ENCODE measurements around the gene FGFR4. TPM values are rescaled to one million over a fixed set of nuclear protein-coding genes. Genes with fewer than 3 reads are reported as not detected.

Gene FGFR4
- total and polyA plus RNA-seq, 2 of the 8 experiments (the other 6 are each of a cell fraction or from before 2014, with no cell fraction given), result 61.4 to 88.4 TPM

GRCh38 chr5:177141496-177141895, 54.8 kb downstream of the FGFR4 start:
- H2AFZ ChIP-seq (ENCODE audit: low read length), result no peak overlapping the region
- H4K20me1 ChIP-seq (replicated peaks in 1 of 2; ENCODE audit: control insufficient read depth in 1 of 2, insufficient read depth in 2 of 2, low read length in 2 of 2), result peaks cover 16 to 26% of the 10 kb centered on the region in 2 experiments
- no peak overlapping the region for H3K14ac ChIP-seq (ENCODE audit: insufficient read length)
- H4K8ac ChIP-seq (ENCODE audit: extremely low read depth, insufficient read depth, low read length), result no peak overlapping the region
- 0 out of 2 replicates have a peak, but pooled peaks cover 2% of the 10 kb centered on the region for H3K23me2 ChIP-seq (ENCODE audit: low read depth, low read length)
- no peak overlapping the region for H3K56ac ChIP-seq (replicated peaks; ENCODE audit: insufficient read length, low read depth, low read length)
- H3K4me1 ChIP-seq (replicated peaks in 1 of 4; ENCODE audit: control insufficient read depth in 3 of 4, insufficient read depth in 4 of 4, low read length in 3 of 4), result peaks cover 0 to 6% (median 0%) of the 10 kb centered on the region in 4 experiments; a peak in 1 of 7 replicates
- DNase-seq (ENCODE audit: low read depth in 1 of 2, low spot score in 2 of 2) (no peak), FAIRE-seq (no peak)
- ChIA-PET CTCF (ENCODE audit: partially characterized antibody) (interaction anchor here (0.5 to 2.4 kb wide), 3 partner anchors 15 to 160 kb away, joined by 3 to 9 read pairs (median 3); no protein-coding TSS in a partner anchor), POLR2A (ENCODE audit: partially characterized antibody) (interaction anchor here (0.6 to 14.2 kb wide), 8 partner anchors 8 to 160 kb away, joined by 3 to 139 read pairs (median 13); partner anchors contain the start of genes NSD1, PRELID1 and RAB24)
- H3K79me1 ChIP-seq (ENCODE audit: low read depth, low read length), result peaks cover 2% of the 10 kb centered on the region; the same call in 1 of the 2 replicates
- no peak overlapping the region for H3K4me3 ChIP-seq (ENCODE audit: extremely low read depth in 1 of 4, insufficient read depth in 2 of 4, low read depth in 3 of 4, low read length in 4 of 4)
- no peak overlapping the region for H2BK120ac ChIP-seq (replicated peaks; ENCODE audit: low read depth, low read length)
- H2AK5ac ChIP-seq (ENCODE audit: low read depth, low read length), result no peak overlapping the region
- H3K9ac ChIP-seq (replicated peaks in 1 of 4; ENCODE audit: extremely low read depth in 1 of 4, low read depth in 3 of 4, low read length in 3 of 4), result no peak overlapping the region
- H3K27me3 ChIP-seq (replicated peaks in 1 of 4; ENCODE audit: control insufficient read depth in 3 of 4, extremely low read depth in 1 of 4, insufficient read depth in 3 of 4, low read length in 3 of 4), result no peaks in the 10 kb centered on the region
- H3K36me3 ChIP-seq (ENCODE audit: control insufficient read depth in 2 of 4, insufficient read depth in 4 of 4, low read length in 3 of 4), result peaks cover 6 to 63% (median 32%) of the 10 kb centered on the region in 4 experiments; a peak in 7 of 8 replicates
- WGBS, 2 experiments (ENCODE audit: extremely low coverage in 1 of 2, insufficient coverage in 1 of 2, insufficient read length in 1 of 2, insufficient replicate concordance in 2 of 2, low coverage in 1 of 2, low lambda C conversion rate in 2 of 2, missing lambda C conversion rate in 1 of 2), result 91% methylated on average over 3 of the region's 3 CpGs; no CpG with 5 or more reads in 1 of the 2 experiments
- no peaks in the 10 kb centered on the region for H3K9me3 ChIP-seq (ENCODE audit: insufficient read depth in 2 of 2, low read depth in 1 of 2, low read length in 1 of 2)
- no peak overlapping the region for H3K23ac ChIP-seq (ENCODE audit: insufficient read length)
- no peak overlapping the region for H4K5ac ChIP-seq (ENCODE audit: insufficient read length, low read depth, low read length)
- H4K91ac ChIP-seq (replicated peaks; ENCODE audit: insufficient read length, low read length), result no peak overlapping the region
- H2BK5ac ChIP-seq (ENCODE audit: low read depth, low read length), result no peak overlapping the region
- H3K4me2 ChIP-seq (ENCODE audit: insufficient read depth in 1 of 2, low read depth in 2 of 2, low read length in 2 of 2), result no peak overlapping the region
- peaks cover 37 to 100% of the 10 kb centered on the region in 2 experiments for H3K79me2 ChIP-seq (ENCODE audit: control insufficient read depth in 1 of 2, insufficient read depth in 2 of 2, low read length in 2 of 2)
- H3K27ac ChIP-seq (ENCODE audit: low read depth, low read length), result no peak overlapping the region
- no peak overlapping the region for H2BK15ac ChIP-seq (ENCODE audit: low read length)
- H2BK12ac ChIP-seq (ENCODE audit: low read depth, low read length), result no peak overlapping the region
- no peak overlapping the region for H2BK20ac ChIP-seq (ENCODE audit: low read length)
- H3K4ac ChIP-seq (replicated peaks; ENCODE audit: insufficient read length, low read depth, low read length), result no peak overlapping the region
- TF ChIP-seq BCL11A (IDR thresholded peaks at IDR 0.05; ENCODE audit: low read depth in 2 of 2, low read length in 2 of 2), result no peak
- no peak for TF ChIP-seq RBBP5 (IDR thresholded peaks at IDR 0.05; ENCODE audit: borderline replicate concordance, low read depth, low read length)
- TF ChIP-seq CHD2 (IDR thresholded peaks at IDR 0.05; ENCODE audit: low read length), result no peak
- TF ChIP-seq SIN3A (conservative IDR thresholded peaks at IDR 0.05 in 1 of 2, IDR thresholded peaks at IDR 0.05 in 1 of 2; ENCODE audit: low read depth in 1 of 2, low read length in 2 of 2), result no peak
- no peak for TF ChIP-seq TAF1 (IDR thresholded peaks at IDR 0.05; ENCODE audit: low read depth, low read length)
- TF ChIP-seq HDAC2 (IDR thresholded peaks at IDR 0.05; ENCODE audit: borderline replicate concordance in 1 of 2, low read depth in 2 of 2, low read length in 2 of 2), result no peak
- H3K18ac ChIP-seq (ENCODE audit: extremely low read depth, low read length), result no peak overlapping the region
